GM23248 (cell line): ENCODE results near the gene CDC34. TPM values are rescaled to one million over a fixed set of nuclear protein-coding genes. Genes with fewer than 3 reads are reported as not detected.

ENCODE experiments used
- DNase-seq: peaks from one replicate; pipeline ENCODE4 v3.0.0-alpha.2; 2015
- H2AFZ ChIP-seq: fragments of 200-600 bp; sonication (generic); 2 replicates; pipeline ENCODE4 v1.6.1; 2016; ENCODE audit warnings: antibody characterized with exemption
- H3F3A ChIP-seq: fragments of 200-600 bp; sonication (generic); 2 replicates; pipeline ENCODE4 v1.6.1; 2016; ENCODE audit warnings: mild to moderate bottlenecking, antibody characterized with exemption, mixed run types; ENCODE audit not compliant: insufficient read depth
- H3K27ac ChIP-seq: fragments of 200-600 bp; sonication (generic); 2 replicates; pipeline ENCODE4 v1.5.1; 2016; ENCODE audit warnings: mild to moderate bottlenecking
- H3K27me3 ChIP-seq: fragments of 200-600 bp; sonication (generic); replicated peaks from 2 replicates; pipeline ENCODE4 v1.6.1; 2016; ENCODE audit warnings: mild to moderate bottlenecking; ENCODE audit not compliant: insufficient read depth
- H3K36me3 ChIP-seq: fragments of 200-600 bp; sonication (generic); 2 replicates; pipeline ENCODE4 v1.6.1; 2016; ENCODE audit warnings: low read depth, mild to moderate bottlenecking
- H3K4me1 ChIP-seq: fragments of 200-600 bp; sonication (generic); 2 replicates; pipeline ENCODE4 v1.6.1; 2016; ENCODE audit warnings: mild to moderate bottlenecking; ENCODE audit not compliant: insufficient read depth
- H3K4me2 ChIP-seq: fragments of 200-600 bp; sonication (generic); one replicate; pipeline ENCODE4 v1.6.1; 2016; ENCODE audit warnings: mild to moderate bottlenecking; ENCODE audit not compliant: unreplicated experiment
- H3K4me3 ChIP-seq: fragments of 200-600 bp; sonication (generic); 2 replicates; pipeline ENCODE4 v1.5.1; 2016; ENCODE audit warnings: mild to moderate bottlenecking
- H3K79me2 ChIP-seq: fragments of 200-600 bp; sonication (generic); 2 replicates; pipeline ENCODE4 v1.6.1; 2016; ENCODE audit warnings: mild to moderate bottlenecking; ENCODE audit not compliant: insufficient read depth
- H3K9ac ChIP-seq: fragments of 200-600 bp; sonication (generic); 2 replicates; pipeline ENCODE4 v1.6.1; 2016; ENCODE audit warnings: mild to moderate bottlenecking
- H3K9me2 ChIP-seq: fragments of 200-600 bp; sonication (generic); 2 replicates; pipeline ENCODE4 v1.6.1; 2016; ENCODE audit warnings: mixed run types, mild to moderate bottlenecking, moderate library complexity; ENCODE audit not compliant: insufficient read depth
- H3K9me3 ChIP-seq: fragments of 200-600 bp; sonication (generic); one replicate; pipeline ENCODE4 v1.6.1; 2017; ENCODE audit warnings: low read depth
- H4K20me1 ChIP-seq: fragments of 200-600 bp; sonication (generic); 2 replicates; pipeline ENCODE4 v1.6.0; 2016; ENCODE audit not compliant: insufficient read depth
- EZH2 ChIP-seq: fragments of 200-600 bp; sonication (generic); IDR thresholded peaks from 2 replicates; pipeline ENCODE4 v1.6.1; 2018; ENCODE audit warnings: antibody characterized with exemption, mild to moderate bottlenecking; ENCODE audit not compliant: insufficient read depth, poor library complexity, severe bottlenecking
- EZH2phosphoT487 ChIP-seq: fragments of 200-600 bp; sonication (generic); IDR thresholded peaks from 2 replicates; pipeline ENCODE4 v1.6.1; 2018; ENCODE audit warnings: antibody characterized with exemption, moderate library complexity, mild to moderate bottlenecking, low read depth; ENCODE audit not compliant: insufficient read depth
- WGBS, 2 experiments: methylation state at CpG; one replicate each; pipeline ENCODE4 v1.1.6; 2015 to 2017; ENCODE audit warnings: low lambda C conversion rate in 2 of 2, low coverage in 1 of 2; ENCODE audit errors: missing lambda C conversion rate in 2 of 2; 5-methylcytosine and 5-hydroxymethylcytosine counted together
- in situ Hi-C: fragments of 300-500 bp; cut with MboI; formaldehyde crosslinking; loops from 2 replicates; pipeline ENCODE4 v1.15.0; 2020
- polyA plus RNA-seq: library from polyadenylated mRNA; unstranded; fragments of >200 nt; fragmentation: Nextera tagmentation; extraction: Ambion mirVana; gene quantifications from 2 replicates; pipeline ENCODE4 v1.2.1, GENCODE V29; 2016
- total RNA-seq: library from RNA; depleted of rRNA; stranded (reverse); fragments of >200 nt; shearing (Covaris generic); gene quantifications from 2 replicates; pipeline ENCODE4 v1.2.3, GENCODE V29; 2014

CDC34 gene
- total and polyA plus RNA-seq, 2 experiments from 2014 or later, result 46.4 to 50.8 TPM

DNA sequence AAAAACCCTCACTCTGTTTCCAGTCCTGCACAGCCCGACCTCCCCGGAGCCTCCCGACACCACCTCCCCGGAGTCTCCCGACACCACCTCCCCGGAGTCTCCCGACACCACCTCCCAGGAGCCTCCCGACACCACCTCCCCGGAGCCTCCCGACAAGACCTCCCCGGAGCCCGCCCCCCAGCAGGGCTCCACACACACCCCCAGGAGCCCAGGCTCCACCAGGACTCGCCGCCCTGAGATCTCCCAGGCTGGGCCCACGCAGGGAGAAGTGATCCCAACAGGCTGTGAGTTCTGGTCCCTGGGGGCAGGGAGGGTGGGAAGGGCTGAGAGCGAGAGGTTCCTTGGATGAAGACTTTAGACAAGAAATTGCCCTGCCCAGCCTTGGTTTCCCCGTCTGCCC is 29.9 kb upstream of the CDC34 start:
- no peaks in the 10 kb centered on the region for H4K20me1 ChIP-seq
- no peaks in the 10 kb centered on the region for H3F3A ChIP-seq
- no peaks in the 10 kb centered on the region for H3K36me3 ChIP-seq
- no peak overlapping the region for H3K4me3 ChIP-seq
- H3K27ac ChIP-seq, result no peak overlapping the region
- no peaks in the 10 kb centered on the region for H3K9me2 ChIP-seq
- H3K9me3 ChIP-seq, result no peaks in the 10 kb centered on the region
- no peak for DNase-seq
- no peaks in the 10 kb centered on the region for H3K79me2 ChIP-seq
- no peak overlapping the region for H3K9ac ChIP-seq
- H3K4me2 ChIP-seq, result no peak overlapping the region
- in situ Hi-C loops, result no loop called here
- H3K4me1 ChIP-seq, result no peaks in the 10 kb centered on the region
- H2AFZ ChIP-seq, result no peak overlapping the region
- peaks cover 5% of the 10 kb centered on the region for H3K27me3 ChIP-seq
- TF ChIP-seq EZH2phosphoT487 (no peak), EZH2 (no peak)
- WGBS, 2 experiments, result 72 to 78% methylated on average over 3 to 17 of the region's 17 CpGs

DNA sequence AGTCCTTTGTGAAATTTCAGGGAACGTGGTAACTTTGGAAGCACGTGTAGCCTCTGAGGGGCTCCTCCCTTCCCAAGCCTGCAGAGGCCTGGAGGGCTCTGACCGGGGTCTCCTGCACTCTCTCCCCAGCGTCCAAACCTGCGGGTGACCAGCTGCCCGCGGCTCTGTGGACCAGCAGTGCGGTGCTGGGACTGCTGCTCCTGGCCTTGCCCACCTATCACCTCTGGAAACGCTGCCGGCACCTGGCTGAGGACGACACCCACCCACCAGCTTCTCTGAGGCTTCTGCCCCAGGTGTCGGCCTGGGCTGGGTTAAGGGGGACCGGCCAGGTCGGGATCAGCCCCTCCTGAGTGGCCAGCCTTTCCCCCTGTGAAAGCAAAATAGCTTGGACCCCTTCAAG is 26.9 kb upstream of the CDC34 start:
- Histone ChIP-seq H4K20me1 (no peaks in the 10 kb centered on the region), H3K27ac (no peak overlapping the region), H2AFZ (no peak overlapping the region), H3K79me2 (peaks cover 13% of the 10 kb centered on the region), H3K9me3 (no peaks in the 10 kb centered on the region), H3F3A (no peaks in the 10 kb centered on the region), H3K9ac (no peak overlapping the region), H3K4me1 (no peaks in the 10 kb centered on the region; the same call in 1 of the 2 replicates), H3K4me3 (no peak overlapping the region), H3K4me2 (no peak overlapping the region), H3K27me3 (no peaks in the 10 kb centered on the region), H3K36me3 (no peaks in the 10 kb centered on the region), H3K9me2 (no peaks in the 10 kb centered on the region)
- DNase-seq, result no peak
- 88 to 90% methylated on average over 14 of the region's 14 CpGs for WGBS, 2 experiments
- in situ Hi-C loops, result no loop called here
- TF ChIP-seq EZH2phosphoT487 (no peak), EZH2 (no peak)

DNA sequence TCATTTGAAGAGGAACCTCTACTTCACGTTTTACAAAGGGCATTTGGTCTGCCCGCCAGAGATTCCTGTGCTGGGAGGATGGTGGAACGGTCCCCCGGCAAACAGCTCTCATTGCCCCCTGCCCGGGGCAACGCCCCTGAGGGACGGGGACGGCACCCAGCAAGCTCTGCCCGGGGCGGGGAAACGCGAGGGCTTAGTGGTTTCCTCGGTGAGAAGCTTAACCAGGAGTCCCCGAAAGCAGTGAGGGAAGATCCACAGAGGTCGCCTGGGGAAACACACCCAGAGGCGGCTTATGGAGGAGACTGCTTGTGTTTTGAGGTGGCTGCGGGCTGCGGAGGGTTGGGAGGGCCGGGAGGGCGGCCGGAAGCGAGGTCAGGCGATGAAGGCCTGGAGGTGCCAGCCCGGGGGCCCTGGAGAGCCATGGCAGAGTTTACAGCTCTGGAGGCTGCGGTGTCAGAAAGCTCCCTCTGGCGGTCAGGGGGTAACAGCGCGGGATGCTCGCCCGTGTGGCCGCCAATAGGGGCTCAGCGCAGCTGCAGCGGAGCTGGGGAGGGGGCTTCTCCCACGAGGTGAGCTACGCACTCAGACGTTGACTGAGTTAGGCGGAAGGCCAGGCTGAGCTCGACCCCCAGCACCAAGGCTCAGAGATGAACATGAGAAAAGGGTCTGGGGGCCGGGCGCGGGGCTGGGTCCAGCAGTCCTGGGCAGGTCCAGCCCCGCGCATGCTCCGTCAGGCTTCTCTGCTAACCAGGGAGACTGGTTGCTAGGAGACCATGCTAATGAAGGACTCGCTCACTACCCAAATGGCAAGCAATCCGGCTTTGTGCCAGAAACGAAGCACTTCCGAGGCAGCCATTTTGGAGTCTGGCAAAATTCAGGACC is 24.9 kb upstream of the CDC34 start:
- peak overlapping the region; percentile 70 for H3K27ac ChIP-seq
- H3K36me3 ChIP-seq, result no peaks in the 10 kb centered on the region
- peak overlapping the region; percentile 96 for H2AFZ ChIP-seq
- no peaks in the 10 kb centered on the region for H3K9me3 ChIP-seq
- peaks cover 13% of the 10 kb centered on the region for H3K79me2 ChIP-seq
- TF ChIP-seq EZH2phosphoT487, result no peak
- TF ChIP-seq EZH2, result no peak
- H4K20me1 ChIP-seq, result no peaks in the 10 kb centered on the region
- 5 to 6% methylated on average over 45 to 47 of the region's 48 CpGs for WGBS, 2 experiments
- no peaks in the 10 kb centered on the region for H3F3A ChIP-seq
- H3K4me3 ChIP-seq, result peak overlapping the region; percentile 84
- H3K4me2 ChIP-seq, result peak overlapping the region; percentile 54
- in situ Hi-C loops, result no loop called here
- peak overlapping the region; percentile 89 for H3K9ac ChIP-seq
- H3K4me1 ChIP-seq, result no peaks in the 10 kb centered on the region; the same call in 1 of the 2 replicates
- H3K9me2 ChIP-seq, result no peaks in the 10 kb centered on the region
- H3K27me3 ChIP-seq, result no peaks in the 10 kb centered on the region
- DNase-seq, result peak; percentile 100

DNA sequence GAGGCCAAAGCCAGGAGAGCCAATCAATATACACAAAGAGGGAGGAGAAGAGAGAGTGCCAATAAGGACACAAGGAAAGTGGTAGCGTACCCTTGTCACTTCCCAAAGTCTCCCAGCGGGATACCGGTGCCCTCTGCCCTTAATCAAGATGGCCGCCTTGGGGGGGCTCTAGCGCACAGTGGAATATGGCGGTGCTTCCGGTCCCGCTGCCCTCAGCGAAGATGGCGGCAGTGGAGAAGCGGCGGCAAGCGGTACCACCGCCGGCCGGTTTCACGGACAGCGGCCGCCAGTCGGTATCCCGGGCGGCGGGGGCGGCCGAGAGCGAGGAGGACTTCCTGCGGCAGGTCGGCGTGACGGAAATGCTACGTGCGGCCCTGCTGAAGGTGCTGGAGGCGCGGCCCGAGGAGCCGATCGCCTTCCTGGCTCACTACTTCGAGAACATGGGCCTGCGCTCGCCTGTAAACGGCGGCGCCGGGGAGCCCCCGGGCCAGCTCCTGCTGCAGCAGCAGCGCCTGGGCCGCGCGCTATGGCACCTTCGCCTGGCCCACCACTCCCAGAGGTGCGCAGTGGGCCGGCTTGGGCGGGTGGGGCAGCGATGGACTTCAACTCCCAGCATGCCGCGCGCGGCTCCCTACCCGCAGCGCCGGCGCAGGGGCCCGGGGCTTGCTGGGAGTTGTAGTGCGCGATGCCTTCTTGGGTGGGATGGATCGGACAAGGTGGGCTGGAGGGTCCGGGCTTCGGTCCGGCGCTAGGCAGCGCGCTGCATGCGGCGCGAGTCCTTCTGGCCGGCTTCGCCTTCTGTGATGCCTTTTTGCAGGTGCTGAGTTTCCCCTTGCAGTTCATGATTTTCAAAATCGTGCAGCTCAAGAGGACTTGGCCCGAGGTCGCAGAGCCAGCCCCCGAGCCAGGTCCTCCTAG is 24.0 kb upstream of the CDC34 start, which contains the start of gene TPGS1:
TPGS1 (plus strand) TSS at position 212 of the 918 bp plus-strand sequence; CDS start at position 222, 10 bp downstream.
- H3K79me2 ChIP-seq, result peaks cover 13% of the 10 kb centered on the region
- H3K9me3 ChIP-seq, result no peaks in the 10 kb centered on the region
- no peaks in the 10 kb centered on the region for H3F3A ChIP-seq
- peak within 1 kb of the TSS; percentile 89 for H3K9ac ChIP-seq
- H3K4me1 ChIP-seq, result no peaks in the 10 kb centered on the region; the same call in 1 of the 2 replicates
- H3K9me2 ChIP-seq, result no peaks in the 10 kb centered on the region
- H3K27ac ChIP-seq, result peak within 1 kb of the TSS; percentile 70
- peak within 1 kb of the TSS; percentile 91 for H3K4me2 ChIP-seq
- no peaks in the 10 kb centered on the region for H3K27me3 ChIP-seq
- TF ChIP-seq EZH2phosphoT487 (no peak), EZH2 (no peak)
- no peaks in the 10 kb centered on the region for H4K20me1 ChIP-seq
- peak within 1 kb of the TSS; percentile 84 for H3K4me3 ChIP-seq
- H2AFZ ChIP-seq, result peak within 1 kb of the TSS; percentile 96
- no peaks in the 10 kb centered on the region for H3K36me3 ChIP-seq
- peak; percentile 91 for DNase-seq
- in situ Hi-C loops, result no loop called here
- WGBS, 2 experiments, result 0 to 1% methylated on average over 64 to 71 of the region's 81 CpGs
